WTC11 (cell line): ENCODE data around the gene ITPKA. TPM values are rescaled to one million over a fixed set of nuclear protein-coding genes. Genes with fewer than 3 reads are reported as not detected.

ENCODE experiments used
- ATAC-seq: fragments of 200-7000 bp; cut with Tn5 transposase; 2 replicates; pipeline ENCODE4 v1.10.0; 2021; ENCODE audit warnings: mild to moderate bottlenecking, moderate library complexity
- CTCF ChIA-PET: fragments of 300-600 bp; sonication (Branson Sonifier 250); formaldehyde crosslinking; loops from one replicate; lab custom pipeline; 2021; ENCODE audit warnings: antibody characterized with exemption; lab: Charles Lee
- POLR2A ChIA-PET: fragments of 350-600 bp; sonication (Branson Sonifier 250); formaldehyde crosslinking; loops from one replicate; lab custom pipeline; 2021; ENCODE audit warnings: antibody characterized with exemption; lab: Charles Lee
- DNase-seq: peaks from one replicate; pipeline ENCODE4 v3.0.0; 2021; ENCODE audit warnings: low spot score
- H3K27ac Mint-ChIP-seq: 2 replicates; pipeline ENCODE4 v1.8.0; 2021; ENCODE audit warnings: mixed read lengths
- H3K27me3 Mint-ChIP-seq: 2 replicates; pipeline ENCODE4 v1.8.0; 2021; ENCODE audit warnings: low read depth, mild to moderate bottlenecking, moderate library complexity, mixed read lengths
- H3K36me3 Mint-ChIP-seq: 2 replicates; pipeline ENCODE4 v1.8.0; 2021; ENCODE audit warnings: mixed read lengths
- H3K4me1 Mint-ChIP-seq: 2 replicates; pipeline ENCODE4 v1.8.0; 2022; ENCODE audit warnings: mixed read lengths
- H3K4me3 Mint-ChIP-seq: 2 replicates; pipeline ENCODE4 v1.8.0; 2021; ENCODE audit warnings: mild to moderate bottlenecking, moderate library complexity, mixed read lengths
- H3K9me3 Mint-ChIP-seq: 2 replicates; pipeline ENCODE4 v1.8.0; 2021; ENCODE audit warnings: mixed read lengths
- E2F5 ChIP-seq: sonication (generic); formaldehyde crosslinking; IDR thresholded peaks from 2 replicates; pipeline ENCODE4 v1.8.1; 2022; ENCODE audit warnings: mild to moderate bottlenecking, moderate library complexity, missing genetic modification reagents
- GRHL2 ChIP-seq: fragments of 250-450 bp; sonication (Bioruptor Pico); IDR thresholded peaks from 2 replicates; pipeline ENCODE4 v1.8.0; 2022; ENCODE audit warnings: mild to moderate bottlenecking, moderate library complexity; ENCODE audit not compliant: insufficient replicate concordance, severe bottlenecking
- IRF2 ChIP-seq: sonication (generic); formaldehyde crosslinking; IDR thresholded peaks from 2 replicates; pipeline ENCODE4 v1.8.0; 2022; ENCODE audit warnings: low read depth, missing genetic modification reagents, borderline replicate concordance
- NFATC4 ChIP-seq: fragments of 250-450 bp; sonication (Bioruptor Pico); IDR thresholded peaks from 2 replicates; pipeline ENCODE4 v1.9.0; 2021; ENCODE audit warnings: mild to moderate bottlenecking
- NFYB ChIP-seq: sonication (generic); formaldehyde crosslinking; conservative IDR thresholded peaks from 2 replicates; pipeline ENCODE4 v1.8.0; 2022; ENCODE audit warnings: low read depth, missing genetic modification reagents
- NR3C1 ChIP-seq: sonication (generic); formaldehyde crosslinking; conservative IDR thresholded peaks from 2 replicates; pipeline ENCODE4 v1.8.1; 2023; ENCODE audit warnings: low read depth, mild to moderate bottlenecking, missing genetic modification reagents
- PRDM15 ChIP-seq: sonication (generic); formaldehyde crosslinking; IDR thresholded peaks from 2 replicates; pipeline ENCODE4 v1.8.0; 2022; ENCODE audit warnings: missing genetic modification reagents
- PRRX2 ChIP-seq: fragments of 250-450 bp; sonication (Bioruptor Pico); IDR thresholded peaks from 2 replicates; pipeline ENCODE4 v1.8.0; 2021; ENCODE audit warnings: mild to moderate bottlenecking
- RORB ChIP-seq: fragments of 250-450 bp; sonication (Bioruptor Pico); IDR thresholded peaks from 2 replicates; pipeline ENCODE4 v1.9.0; 2021; ENCODE audit warnings: mild to moderate bottlenecking
- TCF7 ChIP-seq: sonication (generic); formaldehyde crosslinking; IDR thresholded peaks from 2 replicates; pipeline ENCODE4 v1.8.0; 2022; ENCODE audit warnings: mild to moderate bottlenecking, low read depth, missing genetic modification reagents, moderate library complexity
- TEAD1 ChIP-seq: sonication (generic); formaldehyde crosslinking; IDR thresholded peaks from 2 replicates; pipeline ENCODE4 v1.8.0; 2022; ENCODE audit warnings: mild to moderate bottlenecking, missing genetic modification reagents
- ZBTB21 ChIP-seq: sonication (generic); formaldehyde crosslinking; IDR thresholded peaks from 2 replicates; pipeline ENCODE4 v1.8.1; 2023; ENCODE audit warnings: mild to moderate bottlenecking, missing genetic modification reagents, borderline replicate concordance
- total RNA-seq: library from RNA; stranded (reverse); gene quantifications from 3 replicates; pipeline ENCODE4 v1.2.3, GENCODE V29; 2021
- TF ChIP-seq, protein P1 (sequence below): sonication (generic); formaldehyde crosslinking; IDR thresholded peaks from 2 replicates; pipeline ENCODE4 v1.8.0; 2022; ENCODE audit warnings: mild to moderate bottlenecking, missing genetic modification reagents
- TF ChIP-seq, protein P2 (sequence below): sonication (generic); formaldehyde crosslinking; conservative IDR thresholded peaks from 2 replicates; pipeline ENCODE4 v1.8.1; 2022; ENCODE audit warnings: mild to moderate bottlenecking, missing genetic modification reagents
- TF ChIP-seq, protein P3 (sequence below): sonication (generic); formaldehyde crosslinking; IDR thresholded peaks from 2 replicates; pipeline ENCODE4 v1.8.0; 2023; ENCODE audit warnings: missing genetic modification reagents, mild to moderate bottlenecking, borderline replicate concordance
- TF ChIP-seq, protein P4 (sequence below): fragments of 200-600 bp; IDR thresholded peaks from 2 replicates; pipeline ENCODE4 v1.8.0; 2022; ENCODE audit warnings: antibody characterized with exemption

Gene ITPKA
- total RNA-seq, 1 experiment from 2014 or later, result 1.2 TPM

GRCh38 chr15:41482110-41482877, 11.4 kb upstream of the ITPKA start (continued):
- TF ChIP-seq, protein P1, sequence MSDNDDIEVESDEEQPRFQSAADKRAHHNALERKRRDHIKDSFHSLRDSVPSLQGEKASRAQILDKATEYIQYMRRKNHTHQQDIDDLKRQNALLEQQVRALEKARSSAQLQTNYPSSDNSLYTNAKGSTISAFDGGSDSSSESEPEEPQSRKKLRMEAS (CRISPR knock-in tag), result no peak
- TF ChIP-seq TCF7 (CRISPR knock-in tag) (no peak), RORB (CRISPR knock-in tag) (no peak)
- TF ChIP-seq, all 79 proteins: peak for 0

DNA sequence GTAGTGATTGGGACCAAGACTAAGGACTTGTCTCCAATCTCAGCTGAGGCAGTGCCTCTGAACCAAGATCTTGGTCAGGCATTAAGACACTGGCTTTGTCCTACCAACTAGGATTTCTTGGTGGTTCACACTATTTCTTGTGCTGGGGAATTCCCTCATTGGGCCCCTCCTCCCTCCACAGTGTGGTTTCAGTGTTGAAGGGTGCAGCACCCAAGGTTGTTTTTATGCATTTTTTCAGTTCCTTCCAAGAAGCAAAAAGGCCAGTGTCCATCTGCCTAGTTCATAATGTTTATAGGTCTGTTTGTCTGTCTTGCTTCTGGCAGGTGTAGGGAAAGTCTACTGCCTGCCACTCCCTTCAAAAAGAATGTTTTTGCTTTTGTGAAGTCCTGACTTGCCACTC, 10.6 kb upstream of the ITPKA start:
- TF ChIP-seq ZBTB21 (CRISPR knock-in tag) (no peak), PRRX2 (CRISPR knock-in tag) (no peak), E2F5 (CRISPR knock-in tag) (no peak), NFYB (no peak), GRHL2 (no peak), NR3C1 (CRISPR knock-in tag) (no peak), TEAD1 (CRISPR knock-in tag) (no peak), PRDM15 (CRISPR knock-in tag) (no peak), NFATC4 (CRISPR knock-in tag) (no peak), IRF2 (CRISPR knock-in tag) (no peak)
- TF ChIP-seq, protein P2, sequence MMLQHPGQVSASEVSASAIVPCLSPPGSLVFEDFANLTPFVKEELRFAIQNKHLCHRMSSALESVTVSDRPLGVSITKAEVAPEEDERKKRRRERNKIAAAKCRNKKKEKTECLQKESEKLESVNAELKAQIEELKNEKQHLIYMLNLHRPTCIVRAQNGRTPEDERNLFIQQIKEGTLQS, result no peak
- TF ChIP-seq, protein P3, sequence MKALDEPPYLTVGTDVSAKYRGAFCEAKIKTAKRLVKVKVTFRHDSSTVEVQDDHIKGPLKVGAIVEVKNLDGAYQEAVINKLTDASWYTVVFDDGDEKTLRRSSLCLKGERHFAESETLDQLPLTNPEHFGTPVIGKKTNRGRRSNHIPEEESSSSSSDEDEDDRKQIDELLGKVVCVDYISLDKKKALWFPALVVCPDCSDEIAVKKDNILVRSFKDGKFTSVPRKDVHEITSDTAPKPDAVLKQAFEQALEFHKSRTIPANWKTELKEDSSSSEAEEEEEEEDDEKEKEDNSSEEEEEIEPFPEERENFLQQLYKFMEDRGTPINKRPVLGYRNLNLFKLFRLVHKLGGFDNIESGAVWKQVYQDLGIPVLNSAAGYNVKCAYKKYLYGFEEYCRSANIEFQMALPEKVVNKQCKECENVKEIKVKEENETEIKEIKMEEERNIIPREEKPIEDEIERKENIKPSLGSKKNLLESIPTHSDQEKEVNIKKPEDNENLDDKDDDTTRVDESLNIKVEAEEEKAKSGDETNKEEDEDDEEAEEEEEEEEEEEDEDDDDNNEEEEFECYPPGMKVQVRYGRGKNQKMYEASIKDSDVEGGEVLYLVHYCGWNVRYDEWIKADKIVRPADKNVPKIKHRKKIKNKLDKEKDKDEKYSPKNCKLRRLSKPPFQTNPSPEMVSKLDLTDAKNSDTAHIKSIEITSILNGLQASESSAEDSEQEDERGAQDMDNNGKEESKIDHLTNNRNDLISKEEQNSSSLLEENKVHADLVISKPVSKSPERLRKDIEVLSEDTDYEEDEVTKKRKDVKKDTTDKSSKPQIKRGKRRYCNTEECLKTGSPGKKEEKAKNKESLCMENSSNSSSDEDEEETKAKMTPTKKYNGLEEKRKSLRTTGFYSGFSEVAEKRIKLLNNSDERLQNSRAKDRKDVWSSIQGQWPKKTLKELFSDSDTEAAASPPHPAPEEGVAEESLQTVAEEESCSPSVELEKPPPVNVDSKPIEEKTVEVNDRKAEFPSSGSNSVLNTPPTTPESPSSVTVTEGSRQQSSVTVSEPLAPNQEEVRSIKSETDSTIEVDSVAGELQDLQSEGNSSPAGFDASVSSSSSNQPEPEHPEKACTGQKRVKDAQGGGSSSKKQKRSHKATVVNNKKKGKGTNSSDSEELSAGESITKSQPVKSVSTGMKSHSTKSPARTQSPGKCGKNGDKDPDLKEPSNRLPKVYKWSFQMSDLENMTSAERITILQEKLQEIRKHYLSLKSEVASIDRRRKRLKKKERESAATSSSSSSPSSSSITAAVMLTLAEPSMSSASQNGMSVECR, result no peak
- TF ChIP-seq, protein P4, sequence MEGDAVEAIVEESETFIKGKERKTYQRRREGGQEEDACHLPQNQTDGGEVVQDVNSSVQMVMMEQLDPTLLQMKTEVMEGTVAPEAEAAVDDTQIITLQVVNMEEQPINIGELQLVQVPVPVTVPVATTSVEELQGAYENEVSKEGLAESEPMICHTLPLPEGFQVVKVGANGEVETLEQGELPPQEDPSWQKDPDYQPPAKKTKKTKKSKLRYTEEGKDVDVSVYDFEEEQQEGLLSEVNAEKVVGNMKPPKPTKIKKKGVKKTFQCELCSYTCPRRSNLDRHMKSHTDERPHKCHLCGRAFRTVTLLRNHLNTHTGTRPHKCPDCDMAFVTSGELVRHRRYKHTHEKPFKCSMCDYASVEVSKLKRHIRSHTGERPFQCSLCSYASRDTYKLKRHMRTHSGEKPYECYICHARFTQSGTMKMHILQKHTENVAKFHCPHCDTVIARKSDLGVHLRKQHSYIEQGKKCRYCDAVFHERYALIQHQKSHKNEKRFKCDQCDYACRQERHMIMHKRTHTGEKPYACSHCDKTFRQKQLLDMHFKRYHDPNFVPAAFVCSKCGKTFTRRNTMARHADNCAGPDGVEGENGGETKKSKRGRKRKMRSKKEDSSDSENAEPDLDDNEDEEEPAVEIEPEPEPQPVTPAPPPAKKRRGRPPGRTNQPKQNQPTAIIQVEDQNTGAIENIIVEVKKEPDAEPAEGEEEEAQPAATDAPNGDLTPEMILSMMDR, result no peak
- TF ChIP-seq, all 79 proteins: peak for 0
- Mint-ChIP-seq H3K4me1 (no peaks in the 10 kb centered on the region), H3K36me3 (peaks cover 38% of the 10 kb centered on the region), H3K9me3 (no peaks in the 10 kb centered on the region), H3K27me3 (no peaks in the 10 kb centered on the region; the same call in 1 of the 2 replicates), H3K27ac (no peak overlapping the region), H3K4me3 (no peak overlapping the region)
- CTCF ChIA-PET, result no interaction called here
- ATAC-seq (no peak), DNase-seq (no peak)
- POLR2A ChIA-PET, result no interaction called here
